ENCODE results near the gene TMEFF2.

- TF ChIP-seq CTCF (IDR thresholded peaks at IDR 0.05) (no peak), POLR2A (IDR thresholded peaks at IDR 0.05) (no peak)
Measured at GRCh38 chr2:191908874-191909273, 285.9 kb downstream of the TMEFF2 start.
